Cardiac fibroblast (primary cell): ENCODE measurements around the gene DOK1.

ENCODE experiments used
- DNase-seq, 2 donors: peaks; one replicate each; pipeline versions ENCODE4 v3.0.0 to v3.0.0-alpha.2; 2010; ENCODE audit warnings: low read depth in 2 of 2
- H3K4me3 ChIP-seq, 2 donors: replicated peaks in 1 of 2; 1 replicate in 1 of 2; 2 replicates in 1 of 2; pipeline ENCODE4 v1.5.1; 2011; ENCODE audit warnings: low read depth in 2 of 2, low read length in 2 of 2, mild to moderate bottlenecking in 2 of 2, moderate library complexity in 1 of 2
- TF ChIP-seq, protein P1 (sequence below): IDR thresholded peaks from one replicate; pipeline ENCODE4 v1.5.1; 2011; ENCODE audit warnings: low read depth, mild to moderate bottlenecking, low read length, inconsistent platforms

DOK1 gene

DNA sequence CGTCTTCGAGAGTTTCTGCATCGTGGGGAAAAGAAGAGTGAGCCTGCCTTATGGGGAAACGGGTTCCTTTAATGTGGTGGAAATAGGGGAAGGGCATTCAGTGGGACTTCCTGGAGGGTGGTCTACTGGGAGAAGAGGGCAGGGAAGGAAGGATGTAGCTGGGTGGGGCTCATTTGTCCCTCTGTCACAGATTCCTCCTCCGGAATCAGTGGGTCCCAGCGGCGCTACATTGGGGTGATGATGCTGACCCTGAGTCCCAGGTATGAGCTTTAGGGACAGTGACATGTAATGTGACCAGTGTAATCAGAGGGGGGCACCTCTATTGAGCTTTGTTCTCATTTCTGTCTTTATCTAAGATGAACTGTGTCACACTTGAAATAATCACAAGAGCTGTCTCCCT is 22.9 kb upstream of the DOK1 start:
- no peak overlapping the region for H3K4me3 ChIP-seq
- TF ChIP-seq, protein P1, sequence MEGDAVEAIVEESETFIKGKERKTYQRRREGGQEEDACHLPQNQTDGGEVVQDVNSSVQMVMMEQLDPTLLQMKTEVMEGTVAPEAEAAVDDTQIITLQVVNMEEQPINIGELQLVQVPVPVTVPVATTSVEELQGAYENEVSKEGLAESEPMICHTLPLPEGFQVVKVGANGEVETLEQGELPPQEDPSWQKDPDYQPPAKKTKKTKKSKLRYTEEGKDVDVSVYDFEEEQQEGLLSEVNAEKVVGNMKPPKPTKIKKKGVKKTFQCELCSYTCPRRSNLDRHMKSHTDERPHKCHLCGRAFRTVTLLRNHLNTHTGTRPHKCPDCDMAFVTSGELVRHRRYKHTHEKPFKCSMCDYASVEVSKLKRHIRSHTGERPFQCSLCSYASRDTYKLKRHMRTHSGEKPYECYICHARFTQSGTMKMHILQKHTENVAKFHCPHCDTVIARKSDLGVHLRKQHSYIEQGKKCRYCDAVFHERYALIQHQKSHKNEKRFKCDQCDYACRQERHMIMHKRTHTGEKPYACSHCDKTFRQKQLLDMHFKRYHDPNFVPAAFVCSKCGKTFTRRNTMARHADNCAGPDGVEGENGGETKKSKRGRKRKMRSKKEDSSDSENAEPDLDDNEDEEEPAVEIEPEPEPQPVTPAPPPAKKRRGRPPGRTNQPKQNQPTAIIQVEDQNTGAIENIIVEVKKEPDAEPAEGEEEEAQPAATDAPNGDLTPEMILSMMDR = no peak
- DNase-seq = no peak

GRCh38 chr2:74532222-74532621 is 22.3 kb upstream of the DOK1 start:
- DNase-seq = peak; percentile 66 to 71
- no peak overlapping the region for H3K4me3 ChIP-seq

DNA sequence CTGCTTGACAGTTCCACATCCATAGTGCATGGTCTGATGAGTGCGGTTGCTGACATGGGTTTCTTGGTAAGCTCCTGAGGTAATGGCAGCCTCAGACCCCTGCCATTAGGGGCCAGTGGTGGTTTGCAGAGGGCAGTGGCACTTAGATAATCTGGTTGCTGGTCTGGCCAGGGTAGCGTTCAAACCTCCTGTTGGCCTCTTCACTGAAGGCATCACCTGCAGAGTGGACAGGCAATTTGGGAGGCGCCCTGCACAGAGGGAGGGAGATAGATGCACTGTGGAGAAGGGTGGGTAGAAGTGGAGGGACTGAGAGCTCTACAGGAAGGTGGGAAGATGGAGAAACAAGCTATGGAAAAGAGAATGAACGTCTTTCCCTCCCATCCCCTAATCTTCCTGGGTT is 21.1 kb upstream of the DOK1 start:
- TF ChIP-seq, protein P1 = no peak
- DNase-seq = no peak
- H3K4me3 ChIP-seq = no peak overlapping the region

More at GRCh38 chr2:74532222-74532621, 22.3 kb upstream of the DOK1 start:
- TF ChIP-seq, protein P1 = peak; percentile 12

GRCh38 chr2:74534411-74534810 is 20.1 kb upstream of the DOK1 start:
- TF ChIP-seq, protein P1 = no peak
- no peak for DNase-seq
- no peak overlapping the region for H3K4me3 ChIP-seq

DNA sequence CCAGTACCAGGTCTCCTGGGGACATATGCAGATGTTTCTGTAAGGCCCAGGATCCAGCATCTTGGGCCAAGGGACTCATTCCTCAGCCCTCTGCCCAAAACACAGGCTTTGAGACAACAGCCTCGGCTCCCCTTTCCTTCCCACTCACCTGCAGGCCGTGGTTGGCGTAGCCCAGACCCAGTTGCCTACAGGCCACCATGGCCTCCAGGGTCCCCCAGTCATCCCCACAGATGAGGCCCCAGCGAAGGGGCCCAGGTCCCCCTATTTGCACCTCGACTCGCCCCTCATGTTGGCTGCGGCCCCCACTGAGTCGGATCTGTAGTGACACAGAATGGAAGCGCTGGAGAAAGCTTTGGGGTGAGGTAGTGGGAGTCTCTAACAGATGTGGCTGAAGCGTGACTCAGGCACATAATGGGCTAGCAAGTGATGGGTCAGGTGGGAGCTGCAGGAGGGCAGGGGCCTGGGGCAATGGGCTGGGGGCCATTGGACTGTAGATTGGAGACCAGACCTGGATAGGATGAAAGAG is 19.0 kb upstream of the DOK1 start:
- no peak overlapping the region for H3K4me3 ChIP-seq
- TF ChIP-seq, protein P1 = no peak
- no peak for DNase-seq

DNA sequence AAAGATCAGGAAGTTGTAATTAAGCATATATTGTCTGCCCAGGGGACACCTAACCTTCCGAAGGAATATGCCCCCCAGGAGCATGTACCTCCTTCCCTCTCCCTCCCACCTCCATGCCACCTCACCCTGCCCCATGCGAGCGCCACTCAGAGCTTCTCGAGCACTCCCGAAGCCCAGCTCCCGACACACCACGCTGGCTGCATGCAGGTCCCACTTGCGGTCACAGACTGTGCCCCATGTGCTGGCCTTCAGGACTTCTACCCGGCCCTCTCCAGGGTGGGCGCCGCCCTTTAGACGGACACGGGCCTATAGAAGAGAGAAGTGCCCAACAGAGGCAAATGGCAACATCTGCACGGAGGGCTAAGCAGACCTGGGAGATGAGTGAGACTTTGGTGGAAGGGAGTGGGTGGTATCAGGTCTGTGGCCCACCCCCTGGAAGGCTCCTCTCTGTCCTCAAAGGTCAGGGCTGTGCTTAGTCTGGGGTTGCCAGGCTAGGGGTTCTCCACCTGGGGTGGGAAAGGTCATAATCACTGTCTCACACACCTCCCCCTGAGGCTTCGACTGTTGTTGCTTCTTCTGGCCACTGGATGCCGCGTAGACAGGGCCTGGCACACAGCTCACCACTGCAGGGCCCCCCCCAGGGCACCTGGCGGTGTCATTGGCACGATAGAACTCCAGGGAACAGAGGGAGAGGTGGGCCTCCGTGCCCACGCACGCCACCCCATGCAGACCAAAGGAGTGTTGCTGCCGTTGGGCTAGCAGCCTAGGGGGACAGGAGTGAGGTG is 18.2 kb upstream of the DOK1 start:
- no peak overlapping the region for H3K4me3 ChIP-seq
- TF ChIP-seq, protein P1 = no peak
- DNase-seq = no peak
